AG04449 (cell line): Measurements from ENCODE around the gene FAM83B.

ENCODE experiments used
- CTCF ChIA-PET: fragments of 350-600 bp; formaldehyde crosslinking; extraction: SDS; loops from one replicate; lab custom pipeline; 2021; ENCODE audit warnings: antibody characterized with exemption; lab: Yijun Ruan, JAX
- POLR2A ChIA-PET: fragments of 400-600, 350-600 bp; formaldehyde crosslinking; extraction: SDS; loops from one replicate; lab custom pipeline; 2020; ENCODE audit warnings: antibody characterized with exemption, inconsistent platforms; lab: Yijun Ruan, JAX
- DNase-seq: peaks from one replicate; pipeline ENCODE4 v3.0.0-alpha.2; 2010; ENCODE audit warnings: low read depth, low spot score
- H3K4me3 ChIP-seq: 2 replicates; pipeline ENCODE4 v1.5.1; 2011; ENCODE audit warnings: low read depth, mild to moderate bottlenecking, control low read depth, low read length
- TF ChIP-seq, protein P1 (sequence below): IDR thresholded peaks from one replicate; pipeline ENCODE4 v1.5.1; 2011; ENCODE audit warnings: mild to moderate bottlenecking, moderate library complexity, low read length, control low read depth, inconsistent platforms; ENCODE audit not compliant: insufficient read depth; ENCODE audit errors: missing control alignments

The FAM83B gene

DNA sequence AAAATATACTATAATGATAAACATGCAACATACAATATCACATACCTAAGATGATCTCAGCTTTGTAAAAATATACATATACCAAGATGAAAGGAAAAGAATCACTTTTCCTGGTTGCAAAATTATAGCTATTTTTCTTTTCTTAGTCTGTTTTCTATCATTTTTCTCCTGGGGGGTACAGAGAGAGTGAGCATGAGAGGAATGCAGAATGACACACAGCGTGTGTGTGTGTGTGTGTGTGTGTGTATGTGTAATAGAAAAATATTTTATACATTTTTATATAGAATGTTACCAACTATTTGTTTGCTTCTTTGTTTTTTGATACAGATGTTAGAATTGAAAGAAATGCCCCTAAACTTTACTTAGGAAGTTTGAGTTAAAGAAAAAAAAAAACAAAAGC lies 64.3 kb downstream of the FAM83B start:
- POLR2A ChIA-PET, result no interaction called here

DNA sequence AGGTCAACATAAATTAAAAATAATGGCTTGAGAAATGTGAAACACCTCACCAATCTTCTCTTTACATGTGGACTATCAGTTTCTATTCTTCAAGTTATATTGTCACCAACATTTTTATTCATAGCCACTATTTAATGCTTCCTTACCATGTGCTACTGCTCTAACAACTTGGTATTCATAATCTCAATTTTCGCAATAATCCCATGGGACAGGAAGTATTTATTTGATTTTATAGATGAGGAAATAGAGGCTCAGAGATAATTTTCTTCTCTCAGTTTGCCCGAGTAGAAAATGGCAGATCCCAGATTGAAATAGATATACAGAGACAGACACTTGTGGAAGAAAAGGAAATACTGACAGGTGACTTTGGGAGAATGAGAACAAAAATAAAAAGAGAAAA lies 66.6 kb downstream of the FAM83B start:
- ChIA-PET CTCF (interaction anchor here (1.5 kb wide), 1 partner anchor 13 kb away, joined by 3 read pairs; no protein-coding TSS in a partner anchor), POLR2A (no interaction called here)
- TF ChIP-seq, protein P1, sequence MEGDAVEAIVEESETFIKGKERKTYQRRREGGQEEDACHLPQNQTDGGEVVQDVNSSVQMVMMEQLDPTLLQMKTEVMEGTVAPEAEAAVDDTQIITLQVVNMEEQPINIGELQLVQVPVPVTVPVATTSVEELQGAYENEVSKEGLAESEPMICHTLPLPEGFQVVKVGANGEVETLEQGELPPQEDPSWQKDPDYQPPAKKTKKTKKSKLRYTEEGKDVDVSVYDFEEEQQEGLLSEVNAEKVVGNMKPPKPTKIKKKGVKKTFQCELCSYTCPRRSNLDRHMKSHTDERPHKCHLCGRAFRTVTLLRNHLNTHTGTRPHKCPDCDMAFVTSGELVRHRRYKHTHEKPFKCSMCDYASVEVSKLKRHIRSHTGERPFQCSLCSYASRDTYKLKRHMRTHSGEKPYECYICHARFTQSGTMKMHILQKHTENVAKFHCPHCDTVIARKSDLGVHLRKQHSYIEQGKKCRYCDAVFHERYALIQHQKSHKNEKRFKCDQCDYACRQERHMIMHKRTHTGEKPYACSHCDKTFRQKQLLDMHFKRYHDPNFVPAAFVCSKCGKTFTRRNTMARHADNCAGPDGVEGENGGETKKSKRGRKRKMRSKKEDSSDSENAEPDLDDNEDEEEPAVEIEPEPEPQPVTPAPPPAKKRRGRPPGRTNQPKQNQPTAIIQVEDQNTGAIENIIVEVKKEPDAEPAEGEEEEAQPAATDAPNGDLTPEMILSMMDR, result no peak
- no peak overlapping the region for H3K4me3 ChIP-seq
- DNase-seq, result no peak

More for the DNA sequence above, 64.3 kb downstream of the FAM83B start:
- TF ChIP-seq, protein P1, result no peak
- CTCF ChIA-PET, result no interaction called here
- H3K4me3 ChIP-seq, result no peak overlapping the region
- DNase-seq, result no peak

DNA sequence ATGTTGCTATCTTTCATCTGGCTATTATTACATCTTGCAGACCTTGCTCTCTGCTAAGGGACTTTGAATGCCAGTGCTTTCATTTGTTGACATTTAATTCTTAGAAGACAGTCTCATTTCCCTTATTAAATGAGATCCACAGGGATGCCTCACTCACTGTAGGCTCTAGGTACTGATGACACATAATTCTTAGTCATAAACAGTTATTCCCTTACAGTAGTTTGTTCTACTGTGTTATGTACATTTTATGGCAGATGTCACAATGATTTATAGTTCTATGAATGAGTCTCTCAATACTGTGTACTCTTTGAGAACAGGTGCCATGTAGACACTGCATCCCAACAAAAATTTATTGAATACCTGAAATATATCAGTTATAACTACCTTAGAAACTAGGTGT lies 70.3 kb downstream of the FAM83B start:
- no peak for DNase-seq
- H3K4me3 ChIP-seq, result no peak overlapping the region
- TF ChIP-seq, protein P1, result no peak
- ChIA-PET POLR2A (no interaction called here), CTCF (no interaction called here)

DNA sequence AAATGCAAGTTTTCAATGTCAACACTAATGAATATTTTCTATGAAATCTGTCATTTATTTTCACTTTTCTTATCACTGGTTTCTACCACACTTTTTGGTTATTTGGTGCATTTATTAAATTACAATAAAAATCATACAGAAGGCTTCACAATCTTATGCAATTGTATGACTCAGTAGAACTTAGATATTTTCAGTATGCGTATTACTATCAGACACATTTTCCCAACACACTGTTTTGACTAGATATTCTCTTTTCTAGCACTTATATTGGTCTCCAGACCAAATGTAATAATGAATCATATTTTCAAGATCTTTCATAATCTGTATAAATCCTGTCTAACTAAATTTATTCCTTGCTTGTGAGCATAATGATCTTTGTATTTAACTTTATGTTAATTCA lies 74.1 kb downstream of the FAM83B start:
- CTCF ChIA-PET, result no interaction called here
- H3K4me3 ChIP-seq, result no peak overlapping the region
- POLR2A ChIA-PET, result no interaction called here
- no peak for DNase-seq
- TF ChIP-seq, protein P1, result no peak

DNA sequence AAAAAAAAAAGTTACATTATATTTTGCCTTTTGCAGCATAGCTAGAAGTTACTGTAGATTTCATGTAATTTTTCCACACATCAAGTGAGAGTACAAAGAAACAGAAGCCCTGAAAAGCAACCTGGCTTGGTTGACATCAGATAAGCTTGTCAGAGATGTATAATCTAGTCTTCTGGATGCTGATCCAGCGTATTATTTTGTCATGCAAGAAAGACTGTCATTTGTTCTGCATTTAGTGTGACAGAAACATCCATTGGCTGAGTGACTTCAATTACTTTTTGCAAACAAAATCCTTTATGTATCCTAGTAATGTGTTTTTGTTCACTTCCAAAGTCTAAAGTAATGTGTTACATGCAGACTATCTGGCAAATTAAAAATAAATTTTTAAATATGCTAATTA lies 75.3 kb downstream of the FAM83B start:
- ChIA-PET CTCF (no interaction called here), POLR2A (no interaction called here)
- no peak overlapping the region for H3K4me3 ChIP-seq
- TF ChIP-seq, protein P1, result no peak
- no peak for DNase-seq

DNA sequence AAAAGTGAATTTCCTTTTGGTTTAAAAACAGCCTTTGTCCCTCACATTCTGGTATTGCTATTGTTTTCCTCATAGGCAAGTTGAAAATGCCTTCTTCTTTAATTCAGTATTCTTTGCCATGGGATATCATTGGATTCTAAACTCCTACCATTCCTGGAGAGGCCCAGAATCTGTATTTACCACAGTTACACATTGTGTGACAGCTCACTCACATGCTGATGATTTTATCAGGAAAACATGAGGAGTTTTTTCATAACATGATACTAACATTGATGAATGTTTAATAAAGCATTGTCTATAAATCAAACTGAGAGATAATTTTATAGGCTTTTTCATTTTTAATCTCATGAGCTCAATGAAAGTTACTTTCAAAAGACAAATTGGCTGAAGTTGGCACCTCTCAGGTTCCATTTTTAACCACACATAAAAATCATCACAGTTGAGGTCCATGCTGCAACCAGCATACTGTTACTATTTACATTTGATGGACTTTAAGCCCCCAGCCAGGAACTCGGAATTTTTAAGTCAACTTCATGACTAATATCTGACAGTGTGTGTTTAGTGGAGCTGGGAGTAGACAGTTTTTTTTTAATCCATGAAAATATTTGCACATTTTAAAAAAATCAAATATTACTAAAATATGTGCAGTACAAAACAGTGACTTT lies 82.8 kb downstream of the FAM83B start:
- DNase-seq, result no peak
- H3K4me3 ChIP-seq, result no peak overlapping the region
- CTCF ChIA-PET, result no interaction called here
- TF ChIP-seq, protein P1, result no peak
- POLR2A ChIA-PET, result no interaction called here
